ENCODE measurements around the gene MAP6D1.

DNA sequence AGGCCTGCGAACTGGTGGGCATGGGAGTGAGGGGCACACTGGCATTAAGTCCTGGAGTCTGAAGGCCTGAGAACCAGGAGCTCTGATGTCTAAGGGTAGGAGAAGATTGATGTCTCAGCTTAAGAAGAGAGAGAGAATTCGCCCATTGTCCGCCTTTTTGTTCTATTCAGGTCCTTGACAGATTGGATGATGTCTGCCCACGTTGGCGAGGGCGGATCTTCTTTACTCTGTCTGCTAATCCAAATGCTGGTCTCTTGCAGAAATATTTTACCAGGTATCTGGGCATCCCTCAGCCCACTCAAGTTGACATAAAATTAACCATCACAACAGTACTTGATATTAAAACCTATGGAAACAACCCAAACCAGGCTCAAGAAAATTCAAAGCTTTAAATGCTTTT lies 44.1 kb downstream of the MAP6D1 start:
- TF ChIP-seq, protein P1, sequence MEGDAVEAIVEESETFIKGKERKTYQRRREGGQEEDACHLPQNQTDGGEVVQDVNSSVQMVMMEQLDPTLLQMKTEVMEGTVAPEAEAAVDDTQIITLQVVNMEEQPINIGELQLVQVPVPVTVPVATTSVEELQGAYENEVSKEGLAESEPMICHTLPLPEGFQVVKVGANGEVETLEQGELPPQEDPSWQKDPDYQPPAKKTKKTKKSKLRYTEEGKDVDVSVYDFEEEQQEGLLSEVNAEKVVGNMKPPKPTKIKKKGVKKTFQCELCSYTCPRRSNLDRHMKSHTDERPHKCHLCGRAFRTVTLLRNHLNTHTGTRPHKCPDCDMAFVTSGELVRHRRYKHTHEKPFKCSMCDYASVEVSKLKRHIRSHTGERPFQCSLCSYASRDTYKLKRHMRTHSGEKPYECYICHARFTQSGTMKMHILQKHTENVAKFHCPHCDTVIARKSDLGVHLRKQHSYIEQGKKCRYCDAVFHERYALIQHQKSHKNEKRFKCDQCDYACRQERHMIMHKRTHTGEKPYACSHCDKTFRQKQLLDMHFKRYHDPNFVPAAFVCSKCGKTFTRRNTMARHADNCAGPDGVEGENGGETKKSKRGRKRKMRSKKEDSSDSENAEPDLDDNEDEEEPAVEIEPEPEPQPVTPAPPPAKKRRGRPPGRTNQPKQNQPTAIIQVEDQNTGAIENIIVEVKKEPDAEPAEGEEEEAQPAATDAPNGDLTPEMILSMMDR (tag by site-specific recombination; IDR thresholded peaks at IDR 0.05) = no peak
- TF ChIP-seq ZNF670 (tag by site-specific recombination; IDR thresholded peaks at IDR 0.05; ENCODE audit: low read depth) (no peak), SP2 (tag by site-specific recombination; IDR thresholded peaks at IDR 0.05) (no peak), GLIS1 (tag by site-specific recombination; IDR thresholded peaks at IDR 0.05) (no peak)

Measured in HEK293 (cell line).